ENCODE results near the gene C1QTNF1.

Gene C1QTNF1

GRCh38 chr17:79082311-79083190 is 58.6 kb downstream of the C1QTNF1 start:
- no peak for DNase-seq

- DNase-seq, result no peak
Observed at GRCh38 chr17:79083191-79083971, 59.4 kb downstream of the C1QTNF1 start.

- DNase-seq, result no peak
Observed at GRCh38 chr17:79084291-79085153, 60.6 kb downstream of the C1QTNF1 start.

GRCh38 chr17:79085154-79085920 is 61.4 kb downstream of the C1QTNF1 start:
- DNase-seq, result no peak

GRCh38 chr17:79085921-79086551 is 62.1 kb downstream of the C1QTNF1 start:
- DNase-seq, result no peak

GRCh38 chr17:79086609-79087427 is 62.8 kb downstream of the C1QTNF1 start:
- no peak for DNase-seq

- DNase-seq, result peak; percentile 44
Observed at GRCh38 chr17:79087428-79088143, 63.6 kb downstream of the C1QTNF1 start.

- DNase-seq, result no peak
Observed at GRCh38 chr17:79088247-79088996, 64.5 kb downstream of the C1QTNF1 start.

- no peak for DNase-seq
Observed at GRCh38 chr17:79088997-79089328, 65.0 kb downstream of the C1QTNF1 start.

GRCh38 chr17:79089720-79090442 is 65.9 kb downstream of the C1QTNF1 start:
- DNase-seq, result no peak

GRCh38 chr17:79090443-79091225 is 66.7 kb downstream of the C1QTNF1 start:
- no peak for DNase-seq

- no peak for DNase-seq
Observed at GRCh38 chr17:79091226-79091670, 67.3 kb downstream of the C1QTNF1 start.

- DNase-seq, result no peak
Observed at GRCh38 chr17:79092567-79092966, 68.6 kb downstream of the C1QTNF1 start.

GRCh38 chr17:79093270-79093669 is 69.3 kb downstream of the C1QTNF1 start:
- no peak for DNase-seq

- DNase-seq, result no peak
Observed at GRCh38 chr17:79094261-79094660, 70.3 kb downstream of the C1QTNF1 start.

GRCh38 chr17:79095345-79096055 is 71.5 kb downstream of the C1QTNF1 start:
- DNase-seq, result no peak

- no peak for DNase-seq
Observed at GRCh38 chr17:79096477-79096876, 72.5 kb downstream of the C1QTNF1 start.

Data from NCI-H446 treated with DMSO at 0.1 percent for 48 hours (cell line).